ENCODE data around the gene CFAP100.

CFAP100 gene

GRCh38 chr3:126356373-126357264, 38.1 kb upstream of the CFAP100 start:
- peak; percentile 44 for DNase-seq (ENCODE audit: low spot score)

GRCh38 chr3:126357295-126358037, 37.2 kb upstream of the CFAP100 start, which contains the start of gene KLF15:
Gene KLF15, minus strand, starts transcription at chr3:126357408. Its CDS starts 4,486 bp downstream, at chr3:126352922.
- peak; percentile 98 for DNase-seq (ENCODE audit: low spot score)

GRCh38 chr3:126358038-126358815, 36.5 kb upstream of the CFAP100 start:
- DNase-seq (ENCODE audit: low spot score), result no peak

GRCh38 chr3:126358816-126359181, 35.9 kb upstream of the CFAP100 start:
- no peak for DNase-seq (ENCODE audit: low spot score)

- no peak for DNase-seq (ENCODE audit: low spot score)
Observed at GRCh38 chr3:126360046-126360713, 34.5 kb upstream of the CFAP100 start.

- DNase-seq (ENCODE audit: low spot score), result no peak
Observed at GRCh38 chr3:126360714-126361060, 34.0 kb upstream of the CFAP100 start.

- DNase-seq (ENCODE audit: low spot score), result no peak
Observed at GRCh38 chr3:126361211-126361610, 33.5 kb upstream of the CFAP100 start.

- DNase-seq (ENCODE audit: low spot score), result no peak
Observed at GRCh38 chr3:126364130-126364695, 30.5 kb upstream of the CFAP100 start.

- DNase-seq (ENCODE audit: low spot score), result no peak
Observed at GRCh38 chr3:126364731-126365301, 29.9 kb upstream of the CFAP100 start.

- no peak for DNase-seq (ENCODE audit: low spot score)
Observed at GRCh38 chr3:126365351-126366277, 29.1 kb upstream of the CFAP100 start.

GRCh38 chr3:126367316-126367805, 27.3 kb upstream of the CFAP100 start:
- DNase-seq (ENCODE audit: low spot score), result no peak

GRCh38 chr3:126369490-126369889, 25.2 kb upstream of the CFAP100 start:
- no peak for DNase-seq (ENCODE audit: low spot score)

GRCh38 chr3:126370055-126370454, 24.7 kb upstream of the CFAP100 start:
- no peak for DNase-seq (ENCODE audit: low spot score)

- DNase-seq (ENCODE audit: low spot score), result no peak
Observed at GRCh38 chr3:126370606-126371005, 24.1 kb upstream of the CFAP100 start.

GRCh38 chr3:126371096-126371705, 23.5 kb upstream of the CFAP100 start:
- no peak for DNase-seq (ENCODE audit: low spot score)

- no peak for DNase-seq (ENCODE audit: low spot score)
Observed at GRCh38 chr3:126372413-126373145, 22.1 kb upstream of the CFAP100 start.

- DNase-seq (ENCODE audit: low spot score), result no peak
Observed at GRCh38 chr3:126373146-126373613, 21.5 kb upstream of the CFAP100 start.
